GM10847 (cell line): Measurements from ENCODE around the gene PDSS2.

ENCODE experiments used
- POLR2A ChIP-seq: IDR thresholded peaks from 2 replicates; pipeline ENCODE4 v1.6.1; 2011; ENCODE audit not compliant: insufficient read length; ENCODE audit errors: extremely low read depth

Gene PDSS2

DNA sequence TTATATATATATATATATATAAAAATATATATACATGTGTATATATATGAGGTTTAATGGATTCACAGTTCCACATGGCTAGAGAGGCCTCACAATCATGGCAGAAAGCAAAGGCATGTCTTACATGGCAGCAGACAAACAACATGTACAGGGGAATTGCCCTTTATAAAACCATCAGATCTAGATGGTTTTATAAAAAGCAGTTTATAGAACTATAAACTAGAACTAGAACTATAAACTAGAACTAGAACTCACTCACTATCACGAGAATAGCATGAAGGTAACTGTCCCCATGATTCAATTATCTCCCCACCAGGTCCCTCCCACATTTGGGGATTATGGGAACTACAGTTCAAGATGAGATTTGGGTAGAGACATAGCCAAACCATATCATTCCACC is 56.8 kb downstream of the PDSS2 start:
- TF ChIP-seq POLR2A, result no peak

DNA sequence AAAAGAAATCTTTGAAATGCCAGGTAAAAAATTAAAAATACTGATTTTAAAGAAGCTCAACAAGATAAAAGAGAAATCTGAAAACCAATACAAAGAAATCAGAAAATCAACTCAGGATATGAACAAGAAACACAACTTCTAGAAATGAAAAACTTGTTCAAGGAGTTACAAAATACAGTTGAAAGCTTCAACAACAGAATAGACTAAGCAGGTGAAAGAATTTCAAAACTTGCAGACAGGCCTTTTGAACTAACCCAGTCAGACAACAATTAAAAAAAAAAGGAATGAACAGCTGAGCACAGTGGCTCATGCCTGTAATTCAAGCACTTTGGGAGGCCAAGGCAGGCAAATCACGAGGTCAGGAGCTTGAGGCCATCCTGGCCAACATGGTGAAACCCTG is 57.8 kb downstream of the PDSS2 start:
- TF ChIP-seq POLR2A, result no peak

DNA sequence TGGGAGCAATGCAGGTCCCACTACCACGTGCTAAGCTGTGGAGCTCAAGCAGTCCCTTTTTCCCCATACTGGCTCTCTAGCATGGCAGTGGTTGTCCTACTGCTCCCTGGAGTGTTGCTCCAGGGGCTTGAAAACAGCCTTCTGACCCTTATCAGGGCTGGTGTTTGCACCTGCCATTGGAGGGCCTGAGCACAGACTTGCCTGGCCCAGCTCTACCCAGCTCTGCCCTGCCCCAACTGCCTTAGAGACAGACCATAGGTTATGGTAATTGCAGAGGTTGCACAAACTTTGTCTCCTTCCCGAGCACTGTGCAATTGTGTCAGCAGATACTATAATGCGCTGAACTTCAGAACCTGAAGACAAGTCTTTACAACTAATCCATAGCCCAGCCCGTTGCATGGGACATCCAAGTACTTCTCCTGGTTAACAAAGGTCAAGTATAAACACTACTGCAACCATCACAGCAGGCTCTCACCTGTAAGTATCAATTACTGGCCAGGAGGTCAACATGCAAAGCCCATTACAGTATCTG is 58.7 kb downstream of the PDSS2 start:
- TF ChIP-seq POLR2A, result no peak

DNA sequence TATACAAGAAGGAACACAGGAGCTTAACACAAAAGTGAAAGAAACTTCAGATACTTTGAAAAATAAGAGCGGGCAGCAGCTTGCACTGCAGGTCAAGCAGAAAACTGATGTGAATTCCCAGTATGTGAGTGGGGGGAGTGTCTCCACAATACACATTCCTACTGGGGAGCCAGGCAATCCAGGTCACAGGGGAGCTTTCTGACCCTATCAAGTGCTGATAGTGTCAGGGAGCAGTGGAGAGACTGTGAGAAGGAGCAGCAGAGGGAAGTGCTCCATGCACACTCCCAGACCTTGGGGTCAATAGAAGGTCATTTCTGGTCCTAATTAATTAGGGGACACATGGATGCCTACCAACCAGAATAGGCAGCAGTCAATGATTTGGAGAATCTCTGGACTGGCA is 59.4 kb downstream of the PDSS2 start:
- no peak for TF ChIP-seq POLR2A

DNA sequence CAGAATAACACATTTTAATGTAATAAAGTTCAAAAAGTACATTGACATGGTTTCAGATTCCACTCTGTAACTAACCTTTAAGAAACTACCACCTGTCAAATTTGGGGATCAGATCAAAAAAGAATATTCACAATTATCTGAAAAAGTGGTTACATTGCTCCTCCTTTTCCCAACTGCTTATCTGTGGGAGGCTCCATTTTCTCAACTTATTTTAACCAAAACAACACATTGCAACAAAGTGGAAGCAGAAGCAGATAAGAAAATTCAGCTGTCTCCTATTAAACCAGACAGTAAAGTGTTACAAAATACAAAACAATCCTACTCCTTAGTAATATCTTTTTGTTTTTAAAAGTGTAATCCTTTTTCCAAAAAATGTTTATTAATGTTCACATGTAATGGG is 61.4 kb downstream of the PDSS2 start:
- no peak for TF ChIP-seq POLR2A

- no peak for TF ChIP-seq POLR2A
Observed at GRCh38 chr6:107396211-107396610, 63.2 kb downstream of the PDSS2 start.

DNA sequence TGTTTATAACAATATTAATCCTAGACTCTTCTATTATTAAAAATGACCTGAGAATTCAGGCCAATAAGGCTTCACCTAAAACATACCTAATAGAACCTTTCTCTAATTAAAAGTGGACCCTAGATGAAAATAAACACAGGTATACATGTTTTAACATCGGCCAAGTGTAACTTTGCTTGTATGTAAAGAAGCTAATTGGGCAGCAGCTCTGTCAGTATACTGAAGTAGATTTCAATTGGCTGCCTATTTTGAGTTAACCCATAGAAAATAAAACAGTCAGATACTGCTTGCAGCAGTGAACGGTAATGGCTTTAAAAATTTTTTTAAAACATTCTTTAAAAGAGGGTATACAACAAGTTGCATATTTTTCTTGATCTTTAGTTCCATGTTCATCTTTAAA is 67.3 kb downstream of the PDSS2 start:
- no peak for TF ChIP-seq POLR2A

DNA sequence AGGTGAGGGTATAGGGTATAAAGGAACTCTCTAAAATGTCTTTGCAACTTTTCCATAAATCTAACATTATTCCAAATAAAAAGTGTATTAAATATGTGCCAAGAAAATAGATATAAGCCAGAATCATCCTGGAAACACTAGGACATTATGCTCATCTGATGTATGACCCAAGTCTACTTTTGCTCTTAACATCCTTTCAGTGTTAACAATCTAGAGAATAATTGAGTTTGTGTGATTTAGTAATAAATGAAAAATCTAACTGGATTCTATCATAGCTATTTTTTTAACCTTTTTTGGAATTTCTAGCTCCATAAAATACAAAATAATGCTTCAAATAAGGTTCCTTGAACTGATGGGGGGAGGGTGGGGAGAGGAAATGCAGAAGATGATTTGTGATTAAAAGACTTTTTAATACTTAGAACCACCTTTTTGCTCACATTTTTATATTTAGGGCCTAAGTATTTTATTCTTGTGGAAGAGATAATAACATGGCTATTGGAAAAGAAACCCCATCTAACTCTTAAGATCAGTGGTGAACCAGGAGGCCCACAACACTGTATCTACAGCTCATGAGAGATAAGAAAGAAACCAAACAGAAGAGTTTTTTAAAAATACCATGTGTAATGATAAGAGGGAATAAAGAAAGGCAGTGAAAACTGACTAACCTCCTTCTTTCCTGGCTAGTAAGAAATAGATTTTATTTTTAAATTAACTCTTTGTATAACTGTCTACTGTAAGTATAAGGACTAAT is 68.5 kb downstream of the PDSS2 start:
- no peak for TF ChIP-seq POLR2A

DNA sequence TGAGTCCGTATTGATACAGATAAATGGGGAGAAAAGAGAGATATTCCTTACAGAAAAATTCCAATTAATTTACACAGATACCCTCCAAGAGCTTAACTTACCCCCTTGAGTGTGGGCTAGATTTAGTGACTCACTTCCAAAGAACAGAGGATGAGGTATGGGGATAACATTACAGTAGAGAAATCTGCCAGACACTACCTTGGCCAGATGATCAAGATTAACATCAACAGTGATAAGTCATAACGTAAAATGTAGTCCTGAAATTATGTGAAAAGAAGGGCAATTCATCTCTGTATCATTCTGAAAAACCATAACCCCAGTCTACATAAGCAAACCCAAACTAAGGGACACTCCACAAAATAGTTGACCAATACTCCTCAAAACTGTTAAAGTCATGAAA is 69.3 kb downstream of the PDSS2 start:
- TF ChIP-seq POLR2A, result no peak

GRCh38 chr6:107386904-107387303 is 72.5 kb downstream of the PDSS2 start:
- no peak for TF ChIP-seq POLR2A

- TF ChIP-seq POLR2A, result no peak
Observed at GRCh38 chr6:107386340-107386739, 73.0 kb downstream of the PDSS2 start.

DNA sequence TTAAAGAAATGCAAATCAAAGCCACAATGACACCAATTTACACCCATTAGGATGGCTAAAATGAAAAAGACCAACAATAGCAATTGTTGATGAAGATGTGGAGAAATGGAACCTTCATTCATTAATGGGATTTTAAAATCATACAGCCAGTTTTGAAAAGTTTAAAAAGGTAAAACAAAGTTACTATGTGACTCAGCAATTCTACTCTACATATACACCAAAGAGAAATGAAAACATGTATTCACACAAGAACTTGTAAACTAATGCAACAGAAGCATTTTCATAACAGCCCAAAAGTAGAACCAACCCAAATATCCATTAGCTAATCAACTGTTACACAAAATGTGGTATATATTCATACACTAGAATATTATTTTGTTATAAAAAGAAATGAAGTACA is 75.7 kb downstream of the PDSS2 start:
- no peak for TF ChIP-seq POLR2A

DNA sequence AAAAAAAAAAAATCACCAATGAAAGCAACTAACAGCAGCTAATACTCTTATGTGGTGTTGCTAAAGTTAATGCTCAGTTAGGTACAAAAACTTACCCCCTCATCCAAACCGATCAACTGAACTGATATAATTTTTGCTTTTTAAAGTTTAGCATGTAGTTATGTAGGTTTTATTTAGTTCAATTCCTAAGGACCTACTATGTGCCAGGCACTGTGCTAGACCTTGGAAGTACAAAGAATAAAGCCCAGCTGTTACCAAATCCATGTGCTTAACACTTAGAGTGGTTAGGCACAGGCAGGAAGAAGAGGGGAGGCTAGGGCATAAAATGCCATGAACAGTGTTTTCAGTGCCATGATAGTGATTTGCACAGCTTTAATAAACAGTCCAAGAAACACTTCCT is 85.1 kb downstream of the PDSS2 start:
- no peak for TF ChIP-seq POLR2A

- TF ChIP-seq POLR2A, result no peak
Observed at GRCh38 chr6:107369493-107369892, 89.9 kb downstream of the PDSS2 start.

GRCh38 chr6:107368471-107368870 is 90.9 kb downstream of the PDSS2 start:
- no peak for TF ChIP-seq POLR2A

GRCh38 chr6:107361753-107362604 is 97.4 kb downstream of the PDSS2 start:
- no peak for TF ChIP-seq POLR2A
